ENCODE results near the gene SAMSN1. TPM values are rescaled to one million over a fixed set of nuclear protein-coding genes. Genes with fewer than 3 reads are reported as not detected.
"Not testable (repeated sequence)": the region's sequence is repeated elsewhere in the genome, so short reads cannot be mapped to it uniquely, and the experiment has no call there.

Gene SAMSN1
- total RNA-seq, 2 donors from 2014 or later = 1.4 TPM; not detected in 1

- Histone ChIP-seq H3K9me3 (ENCODE audit: control insufficient read depth, low read length) (no peaks in the 10 kb centered on the region), H3K4me1 (ENCODE audit: control insufficient read depth, insufficient read depth, low read length) (no peaks in the 10 kb centered on the region), H3K27me3 (ENCODE audit: control insufficient read depth, insufficient read depth, low read length, poor library complexity, severe bottlenecking) (no peaks in the 10 kb centered on the region), H3K36me3 (ENCODE audit: control insufficient read depth, insufficient read depth, low read length) (no peaks in the 10 kb centered on the region), H3K9ac (ENCODE audit: extremely low read depth, low read length, poor library complexity, severe bottlenecking) (no peak overlapping the region), H3K4me3 (ENCODE audit: low read length) (no peak overlapping the region), H3K27ac (ENCODE audit: low read depth, low read length) (no peak overlapping the region)
- no peaks in the 10 kb centered on the region for H3K4me1 Mint-ChIP-seq
- DNase-seq = no peak
- no peak overlapping the region for H3K4me3 Mint-ChIP-seq
- H3K27me3 Mint-ChIP-seq (ENCODE audit: insufficient read depth) = no peaks in the 10 kb centered on the region
- WGBS, 2 experiments (ENCODE audit: insufficient coverage in 1 of 2, insufficient read length in 1 of 2) = 97% methylated on average over 3 of the region's 3 CpGs; no CpG with 5 or more reads in 1 of the 2 experiments
- no peaks in the 10 kb centered on the region for H3K9me3 Mint-ChIP-seq
- H3K27ac Mint-ChIP-seq = no peak overlapping the region
- TF ChIP-seq CTCF (conservative IDR thresholded peaks at IDR 0.05) = no peak
- no peaks in the 10 kb centered on the region for H3K36me3 Mint-ChIP-seq (ENCODE audit: low read depth)
Measured at GRCh38 chr21:14547834-14548513, 1.9 kb upstream of the SAMSN1 start.

GRCh38 chr21:14546719-14547118 lies 604 bp upstream of the SAMSN1 start:
- H3K4me1 ChIP-seq (ENCODE audit: control insufficient read depth, insufficient read depth, low read length); H3K4me3 ChIP-seq (ENCODE audit: low read length); H3K9me3 Mint-ChIP-seq; H3K4me3 Mint-ChIP-seq; H3K27ac ChIP-seq (ENCODE audit: low read depth, low read length); H3K4me1 Mint-ChIP-seq; H3K27me3 Mint-ChIP-seq (ENCODE audit: insufficient read depth); DNase-seq; H3K27me3 ChIP-seq (ENCODE audit: control insufficient read depth, insufficient read depth, low read length, poor library complexity, severe bottlenecking); H3K36me3 ChIP-seq (ENCODE audit: control insufficient read depth, insufficient read depth, low read length); H3K27ac Mint-ChIP-seq; H3K9me3 ChIP-seq (ENCODE audit: control insufficient read depth, low read length); H3K36me3 Mint-ChIP-seq (ENCODE audit: low read depth); H3K9ac ChIP-seq (ENCODE audit: extremely low read depth, low read length, poor library complexity, severe bottlenecking): not testable (repeated sequence)
- 90 to 95% methylated on average over 3 to 4 of the region's 7 CpGs for WGBS, 2 experiments (ENCODE audit: insufficient coverage in 1 of 2, insufficient read length in 1 of 2)

- H3K27me3 ChIP-seq (ENCODE audit: control insufficient read depth, insufficient read depth, low read length, poor library complexity, severe bottlenecking) = no peaks in the 10 kb centered on the region
- H3K27ac Mint-ChIP-seq = no peak overlapping the region
- no peaks in the 10 kb centered on the region for H3K4me1 ChIP-seq (ENCODE audit: control insufficient read depth, insufficient read depth, low read length)
- H3K4me3 ChIP-seq (ENCODE audit: low read length) = no peak overlapping the region
- H3K36me3 ChIP-seq (ENCODE audit: control insufficient read depth, insufficient read depth, low read length) = no peaks in the 10 kb centered on the region
- peaks cover 5% of the 10 kb centered on the region for H3K9me3 Mint-ChIP-seq
- H3K27ac ChIP-seq (ENCODE audit: low read depth, low read length) = no peak overlapping the region
- no peak overlapping the region for H3K4me3 Mint-ChIP-seq
- TF ChIP-seq CTCF (conservative IDR thresholded peaks at IDR 0.05) = no peak
- H3K4me1 Mint-ChIP-seq = no peaks in the 10 kb centered on the region
- DNase-seq = no peak
- H3K27me3 Mint-ChIP-seq (ENCODE audit: insufficient read depth) = no peaks in the 10 kb centered on the region
- H3K9me3 ChIP-seq (ENCODE audit: control insufficient read depth, low read length) = no peaks in the 10 kb centered on the region
- 95 to 100% methylated on average over 1 to 5 of the region's 5 CpGs for WGBS, 2 experiments (ENCODE audit: insufficient coverage in 1 of 2, insufficient read length in 1 of 2)
- no peaks in the 10 kb centered on the region for H3K36me3 Mint-ChIP-seq (ENCODE audit: low read depth)
- no peak overlapping the region for H3K9ac ChIP-seq (ENCODE audit: extremely low read depth, low read length, poor library complexity, severe bottlenecking)
Measured at GRCh38 chr21:14543983-14544382, 2.1 kb downstream of the SAMSN1 start.

GRCh38 chr21:14542638-14543037 lies 3.5 kb downstream of the SAMSN1 start:
- H3K4me3 ChIP-seq (ENCODE audit: low read length) = no peak overlapping the region
- TF ChIP-seq CTCF (conservative IDR thresholded peaks at IDR 0.05) = no peak
- H3K9ac ChIP-seq (ENCODE audit: extremely low read depth, low read length, poor library complexity, severe bottlenecking) = no peak overlapping the region
- no peaks in the 10 kb centered on the region for H3K27me3 Mint-ChIP-seq (ENCODE audit: insufficient read depth)
- peaks cover 5% of the 10 kb centered on the region for H3K9me3 Mint-ChIP-seq
- H3K9me3 ChIP-seq (ENCODE audit: control insufficient read depth, low read length) = no peaks in the 10 kb centered on the region
- no peaks in the 10 kb centered on the region for H3K4me1 Mint-ChIP-seq
- H3K27ac Mint-ChIP-seq = no peak overlapping the region
- H3K36me3 Mint-ChIP-seq (ENCODE audit: low read depth) = no peaks in the 10 kb centered on the region
- DNase-seq = no peak
- no peak overlapping the region for H3K27ac ChIP-seq (ENCODE audit: low read depth, low read length)
- H3K27me3 ChIP-seq (ENCODE audit: control insufficient read depth, insufficient read depth, low read length, poor library complexity, severe bottlenecking) = no peaks in the 10 kb centered on the region
- no peak overlapping the region for H3K4me3 Mint-ChIP-seq
- H3K4me1 ChIP-seq (ENCODE audit: control insufficient read depth, insufficient read depth, low read length) = no peaks in the 10 kb centered on the region
- no peaks in the 10 kb centered on the region for H3K36me3 ChIP-seq (ENCODE audit: control insufficient read depth, insufficient read depth, low read length)
